Neural cell (in vitro differentiated cells): ENCODE measurements around the gene A1CF. TPM values are rescaled to one million over a fixed set of nuclear protein-coding genes. Genes with fewer than 3 reads are reported as not detected.

Experiments used
- H2AFZ ChIP-seq: fragments of 200-600, 300-800 bp; sonication (generic), shearing (Covaris generic); 2 replicates; pipeline ENCODE4 v1.6.0; 2014; ENCODE audit warnings: low read depth, mild to moderate bottlenecking, antibody characterized with exemption, low read length, moderate library complexity
- H3F3A ChIP-seq: fragments of 200-600 bp; shearing (Covaris generic); 2 replicates; pipeline ENCODE4 v1.6.1; 2016; ENCODE audit warnings: mild to moderate bottlenecking, moderate library complexity, mixed read lengths, antibody characterized with exemption, low read length; ENCODE audit not compliant: insufficient read depth, poor library complexity, severe bottlenecking
- H3K27ac ChIP-seq: fragments of 200-600, 300-800 bp; sonication (generic), shearing (Covaris generic); 2 replicates; pipeline ENCODE4 v1.5.1; 2014; ENCODE audit warnings: mild to moderate bottlenecking, low read length, moderate library complexity
- H3K27me3 ChIP-seq: fragments of 300-800, 200-600 bp; sonication (generic), shearing (Covaris generic); 2 replicates; pipeline ENCODE4 v1.6.0; 2014; ENCODE audit warnings: mild to moderate bottlenecking, low read depth, low read length, moderate library complexity; ENCODE audit not compliant: insufficient read depth
- H3K36me3 ChIP-seq: fragments of 300-800, 200-600 bp; sonication (generic), shearing (Covaris generic); 2 replicates; pipeline ENCODE4 v1.5.1; 2014; ENCODE audit warnings: mild to moderate bottlenecking, antibody characterized with exemption, low read length, moderate library complexity; ENCODE audit not compliant: insufficient read depth
- H3K4me2 ChIP-seq: fragments of 300-800, 200-600 bp; sonication (generic), shearing (Covaris generic); 2 replicates; pipeline ENCODE4 v1.6.0; 2014; ENCODE audit warnings: mild to moderate bottlenecking, low read length
- H3K4me3 ChIP-seq: fragments of 300-800, 200-600 bp; sonication (generic), shearing (Covaris generic); 2 replicates; pipeline ENCODE4 v1.5.1; 2014; ENCODE audit warnings: mild to moderate bottlenecking, low read length, moderate library complexity
- H3K79me2 ChIP-seq: fragments of 200-600 bp; shearing (Covaris generic); replicated peaks from 2 replicates; pipeline ENCODE4 v1.6.0; 2014; ENCODE audit warnings: mild to moderate bottlenecking, low read length, moderate library complexity; ENCODE audit not compliant: insufficient read depth
- H3K9ac ChIP-seq: fragments of 300-800, 200-600 bp; sonication (generic), shearing (Covaris generic); 2 replicates; pipeline ENCODE4 v1.6.1; 2016; ENCODE audit warnings: mild to moderate bottlenecking, low read length, mixed read lengths
- H3K9me2 ChIP-seq: fragments of 200-600 bp; shearing (Covaris generic); 2 replicates; pipeline ENCODE4 v1.6.1; 2016; ENCODE audit warnings: mild to moderate bottlenecking, low read length, mixed read lengths; ENCODE audit not compliant: insufficient read depth
- H3K9me3 ChIP-seq: fragments of 200-600, 300-800 bp; sonication (generic), shearing (Covaris generic); 2 replicates; pipeline ENCODE4 v1.6.1; 2016; ENCODE audit warnings: mild to moderate bottlenecking, mixed run types, low read length, moderate library complexity, mixed read lengths
- H4K20me1 ChIP-seq: fragments of 200-600 bp; shearing (Covaris generic); 2 replicates; pipeline ENCODE4 v1.6.1; 2016; ENCODE audit warnings: mild to moderate bottlenecking, mixed run types; ENCODE audit not compliant: insufficient read depth
- CTCF ChIP-seq: fragments of 450-650 bp; IDR thresholded peaks from 2 replicates; pipeline ENCODE4 v1.5.1; 2014; ENCODE audit warnings: antibody characterized with exemption, mild to moderate bottlenecking, moderate library complexity; ENCODE audit not compliant: poor library complexity, severe bottlenecking
- EP300 ChIP-seq: fragments of 450-650 bp; conservative IDR thresholded peaks from 2 replicates; pipeline ENCODE4 v1.6.1; 2014; ENCODE audit warnings: antibody characterized with exemption, mild to moderate bottlenecking, moderate library complexity; ENCODE audit not compliant: poor library complexity, severe bottlenecking
- EZH2 ChIP-seq: fragments of 200-600, 300-800 bp; shearing (Covaris generic), sonication (generic); IDR thresholded peaks from 2 replicates; pipeline ENCODE4 v1.6.1; 2014; ENCODE audit warnings: antibody characterized with exemption, low read length, borderline replicate concordance, mild to moderate bottlenecking; ENCODE audit not compliant: insufficient read depth, poor library complexity, severe bottlenecking
- MXI1 ChIP-seq: fragments of 450-650 bp; conservative IDR thresholded peaks from 2 replicates; pipeline ENCODE4 v1.6.1; 2014; ENCODE audit warnings: antibody characterized with exemption, mild to moderate bottlenecking; ENCODE audit not compliant: poor library complexity, severe bottlenecking
- POLR2AphosphoS5 ChIP-seq: IDR thresholded peaks from 2 replicates; pipeline ENCODE4 v1.6.1; 2012
- RAD21 ChIP-seq: fragments of 450-650 bp; conservative IDR thresholded peaks from 2 replicates; pipeline ENCODE4 v1.6.1; 2014; ENCODE audit warnings: antibody characterized with exemption, mild to moderate bottlenecking, moderate library complexity
- REST ChIP-seq: IDR thresholded peaks from 2 replicates; pipeline ENCODE4 v1.6.1; 2012; ENCODE audit warnings: borderline replicate concordance
- SMC3 ChIP-seq: fragments of 450-650 bp; conservative IDR thresholded peaks from 2 replicates; pipeline ENCODE4 v1.6.1; 2014; ENCODE audit warnings: antibody characterized with exemption, mild to moderate bottlenecking, moderate library complexity; ENCODE audit not compliant: poor library complexity
- TAF1 ChIP-seq: IDR thresholded peaks from 2 replicates; pipeline ENCODE4 v1.6.1; 2012; ENCODE audit warnings: low read depth
- polyA plus RNA-seq: library from polyadenylated mRNA; depleted of rRNA; stranded (reverse); fragments of >200 nt; gene quantifications from 2 replicates; pipeline ENCODE4 v1.2.3, GENCODE V29; 2014

A1CF gene
- polyA plus RNA-seq, 1 donor from 2014 or later, result not detected

GRCh38 chr10:50855461-50855860, 30.0 kb downstream of the A1CF start:
- H3K4me3 ChIP-seq, result no peak overlapping the region
- H3K9me3 ChIP-seq, result no peaks in the 10 kb centered on the region
- H3K9ac ChIP-seq, result no peak overlapping the region
- H2AFZ ChIP-seq, result no peak overlapping the region
- TF ChIP-seq EZH2 (no peak), MXI1 (no peak), RAD21 (no peak), TAF1 (no peak), POLR2AphosphoS5 (no peak), CTCF (no peak), REST (no peak), SMC3 (no peak), EP300 (no peak)
- no peak overlapping the region for H3K4me2 ChIP-seq
- no peaks in the 10 kb centered on the region for H3K36me3 ChIP-seq
- H4K20me1 ChIP-seq, result no peaks in the 10 kb centered on the region
- no peaks in the 10 kb centered on the region for H3K9me2 ChIP-seq
- no peak overlapping the region for H3K27ac ChIP-seq
- no peaks in the 10 kb centered on the region for H3K27me3 ChIP-seq
- H3K79me2 ChIP-seq, result no peaks in the 10 kb centered on the region
- no peaks in the 10 kb centered on the region for H3F3A ChIP-seq

- no peaks in the 10 kb centered on the region for H4K20me1 ChIP-seq
- no peak for TF ChIP-seq SMC3
- TF ChIP-seq EZH2, result no peak
- no peak overlapping the region for H3K9ac ChIP-seq
- H3K4me3 ChIP-seq, result no peak overlapping the region
- H3K4me2 ChIP-seq, result no peak overlapping the region
- H3K27me3 ChIP-seq, result no peaks in the 10 kb centered on the region
- no peaks in the 10 kb centered on the region for H3F3A ChIP-seq
- no peak overlapping the region for H2AFZ ChIP-seq
- H3K79me2 ChIP-seq, result no peaks in the 10 kb centered on the region
- no peaks in the 10 kb centered on the region for H3K9me2 ChIP-seq
- no peak overlapping the region for H3K27ac ChIP-seq
- no peaks in the 10 kb centered on the region for H3K9me3 ChIP-seq
- H3K36me3 ChIP-seq, result no peaks in the 10 kb centered on the region
Observed at GRCh38 chr10:50855015-50855414, 30.4 kb downstream of the A1CF start.

- no peak overlapping the region for H3K9ac ChIP-seq
- TF ChIP-seq TAF1, result no peak
- no peak for TF ChIP-seq EZH2
- no peak for TF ChIP-seq EP300
- TF ChIP-seq REST, result no peak
- no peak for TF ChIP-seq CTCF
- TF ChIP-seq RAD21, result no peak
- TF ChIP-seq MXI1, result no peak
- no peak for TF ChIP-seq SMC3
- TF ChIP-seq POLR2AphosphoS5, result no peak
- no peaks in the 10 kb centered on the region for H3K9me3 ChIP-seq
- no peaks in the 10 kb centered on the region for H4K20me1 ChIP-seq
- no peak overlapping the region for H3K27ac ChIP-seq
- no peak overlapping the region for H2AFZ ChIP-seq
- H3K79me2 ChIP-seq, result no peaks in the 10 kb centered on the region
- no peaks in the 10 kb centered on the region for H3K36me3 ChIP-seq
- H3F3A ChIP-seq, result no peaks in the 10 kb centered on the region
- no peak overlapping the region for H3K4me2 ChIP-seq
- H3K9me2 ChIP-seq, result no peaks in the 10 kb centered on the region
- no peak overlapping the region for H3K4me3 ChIP-seq
- no peaks in the 10 kb centered on the region for H3K27me3 ChIP-seq
Observed at GRCh38 chr10:50853557-50853956, 31.9 kb downstream of the A1CF start.
